ENCODE data around the gene ARF5.

ARF5 gene

GRCh38 chr7:127589896-127590295 is 1.7 kb downstream of the ARF5 start:
- no peak for DNase-seq

GRCh38 chr7:127591189-127591588 is 3.0 kb downstream of the ARF5 start:
- DNase-seq = no peak

- no peak for DNase-seq
These were observed 3.4 kb downstream of the ARF5 start for GRCh38 chr7:127591591-127591990.

- DNase-seq = no peak
These were observed 4.3 kb downstream of the ARF5 start for GRCh38 chr7:127592550-127592949.

GRCh38 chr7:127594490-127594889 is 6.3 kb downstream of the ARF5 start:
- DNase-seq = no peak

GRCh38 chr7:127595737-127596136 is 7.5 kb downstream of the ARF5 start:
- DNase-seq = no peak

GRCh38 chr7:127598318-127598717 is 10.1 kb downstream of the ARF5 start:
- no peak for DNase-seq

- no peak for DNase-seq
These were observed 12.7 kb downstream of the ARF5 start for GRCh38 chr7:127600885-127601284.

GRCh38 chr7:127608446-127608845 is 20.2 kb downstream of the ARF5 start:
- DNase-seq = no peak

- DNase-seq = no peak
These were observed 21.1 kb downstream of the ARF5 start for GRCh38 chr7:127609297-127609696.

- DNase-seq = no peak
These were observed 24.1 kb downstream of the ARF5 start for GRCh38 chr7:127612263-127612662.

- DNase-seq = no peak
These were observed 28.5 kb downstream of the ARF5 start for GRCh38 chr7:127616724-127617123.

- no peak for DNase-seq
These were observed 29.8 kb downstream of the ARF5 start, which contains the start of gene PAX4 for GRCh38 chr7:127618042-127618441. TSS of gene PAX4 (minus strand) at chr7:127618142. CDS start at chr7:127615928, 2,214 bp downstream.

- DNase-seq = no peak
These were observed 30.6 kb downstream of the ARF5 start for GRCh38 chr7:127618775-127619174.

- no peak for DNase-seq
These were observed 31.6 kb downstream of the ARF5 start for GRCh38 chr7:127619681-127620405.

GRCh38 chr7:127620406-127621233 is 32.4 kb downstream of the ARF5 start:
- no peak for DNase-seq

GRCh38 chr7:127625331-127625730 is 37.1 kb downstream of the ARF5 start:
- DNase-seq = no peak

- DNase-seq = no peak
These were observed 40.2 kb downstream of the ARF5 start for GRCh38 chr7:127628445-127628844.

GRCh38 chr7:127629268-127629854 is 41.1 kb downstream of the ARF5 start:
- no peak for DNase-seq

- DNase-seq = no peak
These were observed 44.2 kb downstream of the ARF5 start for GRCh38 chr7:127632276-127632910.

- no peak for DNase-seq
These were observed 47.6 kb downstream of the ARF5 start for GRCh38 chr7:127635659-127636285.

- DNase-seq = no peak
These were observed 50.0 kb downstream of the ARF5 start for GRCh38 chr7:127638197-127638596.
